Inferior parietal cortex (tissue), 1 donor: ENCODE measurements around the gene SYCE3.
A peak's percentile ranks its signal among the peaks of the same experiment; 100 is the strongest.
"Not testable (repeated sequence)": the region's sequence is repeated elsewhere in the genome, so short reads cannot be mapped to it uniquely, and the experiment has no call there.

ENCODE experiments used
- DNase-seq: peaks from one replicate; pipeline ENCODE4 v3.0.0-alpha.2; 2016; ENCODE audit errors: extremely low spot score

SYCE3 gene

DNA sequence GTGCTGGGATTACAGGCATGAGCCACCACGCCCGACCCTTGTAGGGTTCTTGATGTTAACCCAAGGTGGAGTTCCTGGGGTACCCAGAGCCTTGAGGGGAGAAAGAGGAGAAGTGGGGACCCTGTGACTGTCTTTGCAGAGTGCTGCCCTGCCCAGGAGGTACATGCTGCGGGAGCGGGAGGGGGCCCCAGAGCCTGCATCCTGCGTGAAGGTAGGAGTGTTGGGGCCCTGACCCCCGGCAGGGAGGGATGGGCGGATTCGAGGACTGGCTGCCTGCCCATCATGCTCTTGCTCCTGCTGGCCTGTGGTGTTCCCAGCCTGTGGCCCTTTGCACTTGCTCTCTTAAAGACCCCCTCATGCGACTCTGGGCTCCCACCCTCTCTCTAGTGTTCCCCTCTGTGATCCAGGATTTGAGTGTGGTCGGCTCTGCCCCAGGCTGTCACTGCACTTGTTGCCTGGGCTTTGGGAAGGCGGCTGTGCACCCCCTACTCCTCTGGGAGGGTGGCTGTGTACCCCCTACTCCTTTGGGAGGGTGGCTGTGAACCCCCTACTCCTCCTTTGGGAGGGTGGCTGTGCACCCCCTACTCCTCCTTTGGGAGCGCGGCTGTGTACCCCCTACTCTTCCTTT is 41.8 kb downstream of the SYCE3 start:
- DNase-seq, result no peak

DNA sequence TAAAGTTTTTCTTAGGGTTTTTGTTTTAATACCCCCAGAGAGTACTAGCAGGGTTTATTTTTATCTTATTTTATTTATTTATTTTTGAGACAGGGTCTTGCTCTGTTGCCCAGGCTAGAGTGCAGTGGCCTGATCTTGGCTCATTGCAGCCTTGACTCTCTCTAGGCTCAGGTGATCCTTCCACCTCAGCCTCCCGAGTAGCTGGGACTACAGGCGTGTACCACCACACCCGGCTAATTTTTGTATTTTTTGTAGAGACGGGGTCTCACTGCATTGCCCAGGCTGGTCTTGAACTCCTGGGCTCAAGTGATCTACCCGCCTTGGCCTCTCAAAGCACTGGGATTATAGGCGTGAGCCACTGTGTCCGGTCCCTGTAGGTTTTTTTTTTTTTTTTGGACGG is 42.5 kb downstream of the SYCE3 start:
- not testable (repeated sequence) for DNase-seq

DNA sequence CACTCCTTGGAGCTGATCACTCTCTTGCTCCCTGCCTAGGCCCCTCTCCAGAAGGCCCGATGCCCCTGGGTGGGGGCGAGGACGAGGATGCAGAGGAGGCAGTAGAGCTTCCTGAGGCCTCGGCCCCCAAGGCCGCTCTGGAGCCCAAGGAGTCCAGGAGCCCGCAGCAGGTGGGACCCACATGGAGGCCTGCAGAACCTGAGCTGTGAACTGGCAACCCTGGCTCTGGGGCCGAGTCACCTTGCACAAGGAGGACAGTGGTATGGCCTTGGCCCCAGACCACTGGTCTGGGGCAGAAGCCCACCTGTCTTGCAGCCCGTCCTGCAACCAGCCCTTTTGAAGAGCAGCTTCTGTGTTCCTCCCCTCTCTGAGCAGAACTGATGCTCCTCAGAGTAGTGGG is 43.6 kb downstream of the SYCE3 start:
- DNase-seq, result no peak

DNA sequence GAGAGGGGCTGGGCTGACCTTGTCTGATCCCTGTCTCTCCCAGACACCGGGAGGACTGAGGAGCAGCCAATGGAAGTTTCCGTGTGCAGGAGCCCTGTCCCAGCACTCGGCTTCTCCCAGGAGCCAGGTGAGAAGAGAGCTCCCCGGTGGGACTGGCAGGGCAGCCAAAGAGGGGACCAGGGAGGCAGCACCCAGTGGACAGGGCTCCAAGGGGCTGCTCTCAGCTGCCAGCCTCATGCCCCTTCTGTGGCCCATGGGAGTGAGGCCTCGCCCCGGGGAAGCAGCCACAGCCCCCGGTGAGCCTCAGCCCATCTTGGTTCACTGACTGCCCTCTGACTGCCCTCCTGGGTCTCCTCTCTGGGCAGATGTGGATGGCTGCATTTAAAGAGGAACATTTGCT is 44.1 kb downstream of the SYCE3 start:
- no peak for DNase-seq

DNA sequence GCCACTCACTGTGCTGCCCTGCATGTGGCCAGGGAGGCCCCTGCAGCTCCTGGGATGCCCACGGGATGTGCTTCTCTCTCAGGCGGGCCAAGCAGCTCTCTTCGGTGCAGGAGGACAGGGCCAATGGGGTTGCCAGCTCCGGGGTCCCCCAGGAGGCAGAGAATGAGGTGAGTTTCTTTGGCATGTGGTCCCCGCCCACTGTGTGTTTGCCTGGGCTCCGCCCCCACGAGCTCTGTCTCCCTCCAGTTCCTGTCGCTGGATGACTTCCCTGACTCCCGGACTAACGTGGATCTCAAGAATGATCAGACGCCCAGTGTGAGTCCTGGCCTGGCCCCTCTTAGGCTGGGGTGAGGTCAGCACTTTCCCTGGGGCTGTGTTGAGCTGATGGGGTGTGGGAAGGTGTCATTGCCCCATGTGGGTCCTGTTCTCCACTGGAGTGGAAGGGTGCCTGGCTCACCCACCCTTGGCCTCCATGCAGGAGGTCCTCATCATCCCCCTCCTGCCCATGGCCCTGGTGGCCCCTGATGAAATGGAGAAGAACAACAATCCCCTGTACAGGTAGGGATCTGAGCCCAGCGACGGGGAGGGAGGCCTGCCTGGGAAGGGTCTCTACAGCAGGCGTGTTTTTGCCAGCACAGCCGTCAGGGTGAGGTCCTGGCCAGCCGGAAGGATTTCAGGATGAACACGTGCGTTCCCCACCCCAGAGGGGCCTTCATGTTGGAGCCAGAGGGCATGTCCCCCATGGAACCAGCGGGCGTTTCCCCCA is 45.0 kb downstream of the SYCE3 start:
- no peak for DNase-seq

DNA sequence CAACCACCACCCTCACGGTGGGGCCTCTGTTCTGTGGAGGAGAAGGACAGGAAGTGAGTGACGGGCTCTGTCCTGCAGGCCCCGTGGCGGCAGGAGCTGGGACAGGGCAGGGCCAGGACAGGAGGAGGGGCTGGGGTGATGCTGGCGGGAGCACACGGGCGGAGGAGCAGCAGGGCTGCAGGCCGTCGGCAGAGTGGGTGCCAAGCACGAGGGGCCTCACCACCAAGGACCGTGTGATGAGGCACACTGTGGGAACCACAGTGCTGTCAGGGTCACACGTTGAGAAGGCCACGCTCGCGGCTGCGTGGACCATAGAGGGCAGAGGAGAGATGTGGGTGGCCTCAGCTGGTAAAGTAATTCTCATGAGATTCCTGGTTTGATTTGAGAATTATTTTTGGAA is 45.8 kb downstream of the SYCE3 start:
- DNase-seq, result no peak

DNA sequence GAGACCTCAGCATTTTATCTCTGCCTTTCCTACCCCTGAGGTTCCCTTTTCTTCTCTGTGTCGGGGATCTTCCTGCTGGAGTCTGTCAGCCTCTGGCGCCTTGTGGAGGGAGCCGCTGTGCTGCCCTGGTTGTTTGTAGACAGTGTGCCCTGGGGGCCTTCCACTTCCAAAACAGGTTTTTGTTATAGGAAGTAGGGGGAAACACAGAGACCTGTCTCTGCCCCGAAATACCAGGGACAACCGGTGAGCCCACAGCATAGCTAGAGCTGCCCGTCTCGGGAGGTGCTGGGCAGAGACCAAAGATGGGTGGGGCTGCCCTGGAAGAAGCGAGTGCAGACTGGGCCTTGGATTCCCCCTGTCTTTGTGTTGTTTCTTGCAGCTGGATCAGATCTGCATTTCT is 46.7 kb downstream of the SYCE3 start:
- DNase-seq, result no peak

DNA sequence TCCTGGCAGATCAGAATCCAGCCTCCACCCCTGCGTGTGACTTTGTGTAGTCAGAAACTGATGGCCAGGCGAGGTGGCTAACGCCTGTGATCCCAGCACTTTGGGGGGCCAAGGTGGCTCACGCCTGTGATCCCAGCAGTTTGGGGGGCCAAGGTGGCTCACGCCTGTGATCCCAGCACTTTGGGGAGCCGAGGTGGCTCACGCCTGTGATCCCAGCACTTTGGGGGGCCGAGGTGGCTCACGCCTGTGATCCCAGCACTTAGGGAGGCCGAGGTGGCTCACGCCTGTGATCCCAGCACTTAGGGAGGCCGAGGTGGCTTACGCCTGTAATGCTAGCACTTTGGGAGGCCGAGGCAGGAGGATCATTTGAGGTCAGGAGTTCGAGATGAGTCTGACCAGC is 49.5 kb downstream of the SYCE3 start:
- DNase-seq, result no peak

DNA sequence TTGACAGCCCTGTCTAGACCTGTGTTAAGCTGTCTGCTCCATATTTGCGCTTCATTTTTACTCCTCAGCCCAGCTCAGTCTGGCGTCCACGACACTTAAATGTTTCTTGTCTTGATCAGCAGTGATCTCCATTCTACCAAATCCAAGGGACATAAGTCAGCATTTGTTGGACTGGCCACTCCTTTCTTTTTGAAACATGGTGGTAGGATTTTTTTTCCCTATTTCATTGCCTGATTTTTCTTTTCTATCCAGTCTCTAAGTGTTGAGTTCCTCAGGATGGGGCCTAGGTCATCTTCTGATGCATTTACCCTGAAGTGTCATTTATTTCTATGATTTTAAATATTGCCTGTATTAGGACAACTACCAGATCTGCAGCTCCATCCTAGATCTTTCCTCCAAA is 53.8 kb downstream of the SYCE3 start:
- no peak for DNase-seq

DNA sequence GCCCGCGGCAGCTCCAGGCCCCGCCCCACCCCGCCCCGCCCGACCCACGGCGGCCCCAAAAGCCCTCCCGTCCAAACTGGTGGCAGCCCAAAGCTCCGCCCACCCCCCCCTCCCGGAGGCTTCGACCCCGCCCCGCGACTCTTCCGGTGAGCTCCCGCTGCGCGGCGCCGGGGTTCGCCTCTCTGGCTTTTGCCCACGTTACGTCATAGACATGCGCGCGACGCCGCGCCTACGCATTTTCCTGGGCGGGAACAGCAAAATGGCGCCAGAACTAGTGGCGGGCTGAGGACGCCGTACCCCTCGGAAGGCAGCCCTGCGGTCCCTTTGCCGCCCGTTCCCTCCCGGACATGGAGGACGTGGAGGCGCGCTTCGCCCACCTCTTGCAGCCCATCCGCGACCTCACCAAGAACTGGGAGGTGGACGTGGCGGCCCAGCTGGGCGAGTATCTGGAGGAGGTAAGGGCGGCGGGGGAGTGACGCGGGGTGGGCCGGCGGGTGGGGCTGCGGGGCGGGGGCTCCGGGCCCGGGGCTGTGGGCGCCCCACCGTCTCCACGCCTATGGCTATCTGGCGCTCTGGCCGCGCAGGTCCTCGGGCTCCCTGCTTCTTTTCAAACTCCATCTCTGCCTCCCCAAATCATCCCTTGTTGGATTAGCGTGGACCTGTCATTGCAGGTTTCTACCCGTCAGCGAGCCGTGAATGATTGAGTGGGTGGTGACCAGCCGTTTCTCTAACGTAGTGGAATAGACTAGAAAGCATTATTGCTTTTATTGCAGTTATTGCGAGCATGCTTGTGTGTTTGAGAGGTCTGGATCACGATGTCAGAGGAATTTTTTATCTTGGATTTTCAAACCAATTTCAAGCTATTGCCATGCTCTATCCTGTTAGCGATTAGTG is 54.5 kb downstream of the SYCE3 start, which contains the start of gene NCAPH2:
Gene NCAPH2, plus strand, starts transcription at position 234 of the 894 bp plus-strand sequence. Its CDS starts 114 bp downstream, at position 348.
- peak; percentile 98 for DNase-seq

DNA sequence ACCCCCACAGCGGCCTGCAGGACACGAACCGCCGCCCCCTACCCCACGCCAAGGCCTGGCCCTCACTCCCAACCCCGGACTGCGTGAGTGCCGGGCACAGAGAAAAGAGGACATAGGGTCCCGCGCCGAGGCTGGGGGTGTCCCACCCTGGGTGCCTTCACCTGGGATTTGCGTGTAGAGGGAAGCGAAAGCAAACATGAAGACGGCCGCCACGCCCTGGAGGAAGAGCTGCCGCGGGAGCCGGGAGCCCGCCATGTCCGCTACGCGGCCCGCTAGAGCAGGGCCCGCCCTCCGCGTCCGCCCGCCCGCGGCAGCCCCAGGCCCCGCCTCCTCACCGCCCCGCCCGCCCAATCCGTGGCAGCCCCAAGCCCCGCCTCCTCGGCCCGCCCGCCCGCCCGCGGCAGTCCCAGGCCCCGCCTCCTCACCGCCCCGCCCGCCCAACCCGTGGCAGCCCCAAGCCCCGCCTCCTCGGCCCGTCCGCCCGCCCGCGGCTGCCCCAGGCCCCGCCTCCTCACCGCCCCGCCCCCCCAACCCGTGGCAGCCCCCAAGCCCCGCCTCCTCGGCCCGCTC is 55.2 kb downstream of the SYCE3 start, which contains the start of gene LMF2:
Gene LMF2, minus strand, starts transcription at position 282 of the 570 bp plus-strand sequence. Its CDS starts 27 bp downstream, at position 255.
- DNase-seq, result peak; percentile 68

DNA sequence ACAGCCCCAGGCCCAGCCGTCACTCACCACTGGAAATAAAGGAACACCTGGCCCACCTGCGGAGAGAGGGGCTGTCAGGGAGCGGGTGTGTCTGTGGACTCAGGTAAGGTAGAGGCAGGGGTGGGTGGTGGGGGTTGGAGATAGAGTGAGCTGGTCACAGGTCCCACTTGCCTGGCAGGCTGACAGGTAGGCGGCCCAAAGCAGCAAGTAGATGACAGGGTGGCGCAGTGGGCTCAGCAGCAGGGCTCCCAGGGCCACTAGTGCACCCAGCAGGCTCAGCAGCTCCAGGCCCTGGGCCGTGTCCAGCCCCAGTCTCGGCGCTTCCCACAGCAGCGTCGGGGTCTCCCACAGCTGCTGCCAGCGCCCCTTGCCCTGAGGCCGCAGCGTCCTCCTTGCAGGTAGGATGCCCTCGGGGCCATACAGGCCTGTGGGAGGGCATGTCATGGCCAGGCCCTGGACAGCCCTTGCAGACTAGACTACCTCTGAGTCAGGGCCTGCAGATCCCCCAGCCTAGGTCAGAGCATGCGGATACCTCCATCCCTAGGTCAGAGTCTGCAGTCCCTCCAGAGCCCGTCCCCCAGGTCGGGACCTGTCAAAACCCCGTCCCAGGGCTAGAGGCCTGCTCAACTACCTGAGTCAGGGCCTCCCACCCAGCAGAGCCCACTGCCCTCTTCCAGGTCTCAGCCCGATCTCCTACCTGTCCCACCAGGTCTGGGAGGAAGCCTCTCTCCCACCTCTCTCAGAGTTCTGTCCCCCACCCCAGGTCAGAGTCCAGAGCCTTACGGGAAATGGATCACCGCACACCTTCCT is 55.9 kb downstream of the SYCE3 start:
- DNase-seq, result no peak

DNA sequence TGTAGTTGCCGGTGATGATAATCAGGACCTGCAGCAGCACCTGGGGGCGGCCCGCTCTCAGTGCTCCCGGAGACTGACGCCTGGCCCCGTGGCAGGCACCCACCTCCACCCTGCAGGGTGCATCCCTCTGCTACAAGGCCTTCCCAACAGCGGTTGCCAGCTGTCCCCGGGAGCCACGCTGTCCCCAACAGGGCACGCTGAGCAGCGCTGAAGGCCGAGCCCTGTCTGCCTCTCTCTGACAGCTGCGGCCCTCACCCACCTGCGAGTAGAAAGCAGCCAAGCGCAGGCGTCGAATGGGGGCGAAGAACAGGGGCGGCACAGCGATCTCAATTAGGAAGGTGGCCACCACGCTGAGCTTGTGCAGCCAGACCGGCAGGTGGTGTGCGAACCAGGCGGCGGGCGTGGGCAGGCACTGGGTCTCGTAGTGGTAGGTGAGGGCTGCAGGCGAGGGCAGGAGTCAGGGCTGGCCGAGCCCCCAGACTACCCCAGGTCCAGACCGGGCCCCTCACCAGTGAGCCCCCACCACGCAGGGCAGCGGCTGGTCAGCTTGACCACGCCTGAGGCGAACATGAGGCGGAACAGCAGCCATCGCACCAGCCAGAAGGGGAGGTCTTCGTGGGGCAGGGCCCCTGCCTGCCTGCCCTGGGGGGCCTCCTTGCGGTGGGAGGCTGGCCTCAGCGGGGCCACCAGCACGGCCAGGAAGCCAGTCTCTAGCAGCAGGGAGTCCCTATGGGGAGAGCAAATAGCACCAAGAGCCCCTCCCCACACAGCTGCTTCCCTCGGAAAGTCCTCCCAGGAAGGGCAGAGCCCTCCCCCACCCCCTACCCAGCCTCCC is 56.7 kb downstream of the SYCE3 start:
- no peak for DNase-seq

DNA sequence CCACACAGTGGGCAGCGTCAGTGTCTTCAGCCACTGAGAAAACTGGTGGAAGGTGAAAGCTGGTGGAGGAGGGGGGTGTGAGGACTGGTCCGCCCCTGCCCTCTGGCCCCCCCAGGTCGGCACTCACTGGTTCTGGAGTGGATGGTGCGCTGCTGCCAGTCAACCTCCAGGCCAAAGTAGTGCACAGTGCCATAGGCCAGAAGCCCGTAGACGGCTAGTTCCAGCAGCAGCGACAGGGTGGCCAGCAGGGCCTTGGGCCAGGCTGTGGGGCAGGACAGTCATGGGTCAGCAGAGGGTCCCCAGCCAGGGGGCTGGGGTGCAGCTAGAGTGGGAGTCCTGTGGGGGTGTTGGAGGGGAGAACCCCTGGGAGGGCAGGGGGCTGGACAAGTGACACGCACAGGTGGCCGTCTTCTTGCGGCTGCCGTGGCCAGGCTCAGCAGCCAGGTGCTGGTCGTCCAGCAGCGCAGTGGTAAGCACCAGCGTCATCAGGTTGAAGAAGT is 57.4 kb downstream of the SYCE3 start:
- no peak for DNase-seq

DNA sequence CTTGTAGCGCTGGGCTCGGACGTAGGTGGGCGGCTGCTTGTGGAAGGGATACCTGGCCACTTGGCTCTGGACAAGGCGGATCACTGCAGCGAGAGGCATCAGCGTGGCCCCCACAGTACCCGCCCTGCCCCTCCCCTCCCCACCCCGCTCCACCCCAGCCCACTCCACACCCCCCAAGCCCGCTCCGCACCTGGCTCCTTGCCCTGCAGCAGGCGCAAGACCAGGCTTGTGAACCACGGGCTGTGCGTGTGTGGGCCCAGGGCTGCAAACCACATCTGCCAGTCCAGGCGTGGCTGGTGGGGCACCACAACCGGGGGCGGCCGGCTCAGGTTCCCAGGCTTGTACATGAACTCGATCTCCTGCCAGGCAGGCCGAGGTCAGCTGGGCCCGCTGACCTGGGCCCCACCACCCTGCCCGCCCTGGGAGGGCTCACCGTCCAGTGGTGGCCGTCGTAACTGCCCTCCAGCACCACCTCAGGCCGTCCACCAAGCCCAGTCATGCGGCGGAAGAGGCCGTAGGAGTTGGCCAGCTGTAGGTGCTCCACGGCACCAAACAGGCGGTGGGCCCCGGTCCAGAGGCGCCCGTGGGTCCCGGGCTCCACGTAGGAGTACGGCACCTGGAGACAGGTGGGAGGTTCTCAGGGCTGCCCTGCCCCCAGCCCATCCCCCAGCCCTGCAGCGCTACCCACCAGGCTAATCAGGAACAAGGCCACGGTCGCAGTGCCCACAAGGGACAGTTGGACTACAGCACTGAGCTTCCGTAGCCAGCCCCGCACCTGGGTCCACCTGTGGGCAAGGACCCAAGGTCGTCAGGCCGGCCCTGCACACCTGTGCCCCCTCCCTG is 58.1 kb downstream of the SYCE3 start:
- no peak for DNase-seq

DNA sequence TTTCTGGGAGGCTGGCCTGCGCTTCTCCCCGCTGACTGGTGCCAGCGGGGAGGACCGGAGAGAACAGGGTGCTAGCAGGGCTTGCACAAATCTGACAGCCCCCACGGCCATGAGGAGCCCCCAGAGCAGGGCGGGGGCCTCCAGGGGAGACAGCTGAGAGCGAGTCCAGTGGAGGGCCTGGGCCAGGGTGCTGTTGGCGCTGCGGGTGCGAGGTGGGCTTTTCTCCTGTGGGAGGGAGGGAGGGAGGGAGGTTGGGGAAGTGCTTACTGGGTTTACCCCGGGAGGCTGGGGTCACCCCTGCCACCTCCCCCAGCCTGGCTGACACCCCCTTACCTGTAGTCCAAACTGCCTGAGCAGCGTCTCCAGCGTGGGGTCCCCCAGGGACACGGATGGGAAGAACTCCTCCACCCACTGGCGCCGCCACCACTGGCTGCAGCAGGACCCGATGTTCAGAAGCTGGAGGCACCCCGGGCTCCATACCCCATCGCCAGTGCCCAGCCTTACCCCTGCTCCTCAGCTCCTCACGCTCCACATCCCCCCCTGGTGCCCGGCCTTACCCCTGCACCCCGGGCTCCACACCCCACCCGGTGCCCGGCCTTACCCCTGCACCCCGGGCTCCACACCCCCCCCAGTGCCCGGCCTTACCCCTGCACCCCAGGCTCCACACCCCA is 59.1 kb downstream of the SYCE3 start:
- no peak for DNase-seq

DNA sequence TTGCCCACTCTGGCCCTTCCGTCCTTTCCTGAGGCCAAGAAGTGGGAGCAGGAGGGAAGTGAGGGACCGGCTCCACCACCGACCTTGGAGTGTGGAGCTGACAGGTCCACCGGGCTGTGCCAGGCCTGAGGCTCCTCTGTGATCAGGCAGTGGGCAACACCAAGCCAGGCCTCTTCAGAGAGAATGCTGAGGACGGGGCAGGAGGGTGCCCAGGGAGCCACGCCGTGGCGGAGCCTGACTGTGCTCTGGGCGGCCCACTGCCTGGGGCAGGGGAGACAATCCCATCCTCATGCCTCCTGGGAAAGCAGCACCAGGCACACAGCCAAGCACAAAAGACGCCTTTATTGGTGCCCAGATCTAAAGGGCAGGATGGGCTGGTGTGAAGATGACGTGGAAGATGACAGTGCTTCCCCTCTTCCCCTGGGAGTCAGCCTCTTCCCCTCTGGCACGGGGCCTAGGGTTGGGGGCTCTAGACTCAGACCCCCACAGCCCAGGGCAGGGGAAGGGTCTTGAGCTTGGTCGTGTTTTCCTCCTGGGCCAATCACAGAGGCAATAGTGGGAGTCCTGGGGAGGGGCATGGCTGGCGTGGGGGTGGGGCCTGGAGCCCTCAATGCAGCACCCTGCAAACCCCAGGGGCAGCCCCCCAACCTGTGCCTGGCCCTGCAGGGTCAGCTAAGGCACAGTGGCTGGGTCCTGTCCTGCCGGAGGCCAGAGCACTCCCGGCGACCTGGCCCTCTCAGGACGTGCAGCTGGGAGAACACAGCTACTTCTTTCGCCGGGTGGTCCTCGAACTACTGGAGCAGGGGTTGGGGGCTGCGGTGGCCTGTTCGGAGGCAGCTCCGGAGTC is 59.9 kb downstream of the SYCE3 start:
- DNase-seq, result no peak

DNA sequence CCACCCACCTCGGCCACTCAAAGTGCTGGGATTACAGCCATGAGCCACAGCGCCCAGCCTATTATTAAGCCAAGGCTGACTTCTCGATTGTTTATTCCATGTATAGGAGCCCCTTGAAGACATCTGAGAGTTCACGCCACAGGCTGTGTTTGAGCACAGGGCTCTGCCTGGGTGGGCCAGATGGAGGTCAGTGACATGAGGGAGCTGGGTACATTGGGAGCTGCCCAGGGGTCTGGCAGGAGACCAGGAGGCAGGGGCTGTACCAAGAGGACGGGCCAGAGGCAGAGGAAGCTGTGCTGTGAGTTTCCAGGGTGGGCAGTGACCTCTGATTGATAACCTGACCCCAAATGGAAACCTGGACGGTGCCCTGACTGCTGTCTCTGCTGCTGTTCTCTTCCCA is 60.6 kb downstream of the SYCE3 start:
- no peak for DNase-seq
